Activated naive CD8-positive, alpha-beta T cell treated with anti-CD3 and anti-CD28 coated beads, Interleukin-2, amount 50 U/mL, for 24 hours (primary cell): Measurements from ENCODE around the gene GARIN3.
"Not testable (repeated sequence)": the region's sequence is repeated elsewhere in the genome, so short reads cannot be mapped to it uniquely, and the experiment has no call there.

Experiments used
- ATAC-seq: fragments of 150-1000 bp; cut with Tn5 transposase; one replicate; pipeline ENCODE4 v1.10.0; 2021
- DNase-seq: peaks from one replicate; pipeline ENCODE4 v3.0.0; 2021
- H3K27ac Mint-ChIP-seq: one replicate; pipeline ENCODE4 v1.8.0; 2021; ENCODE audit warnings: mild to moderate bottlenecking, mixed read lengths
- H3K27me3 Mint-ChIP-seq: one replicate; pipeline ENCODE4 v1.8.0; 2021; ENCODE audit warnings: mixed read lengths
- H3K36me3 Mint-ChIP-seq: one replicate; pipeline ENCODE4 v1.8.0; 2021; ENCODE audit warnings: low read depth, mixed read lengths
- H3K4me1 Mint-ChIP-seq: one replicate; pipeline ENCODE4 v1.8.0; 2021; ENCODE audit warnings: mixed read lengths
- H3K4me3 Mint-ChIP-seq: one replicate; pipeline ENCODE4 v1.8.0; 2021; ENCODE audit warnings: mild to moderate bottlenecking, moderate library complexity, mixed read lengths
- H3K9me3 Mint-ChIP-seq: one replicate; pipeline ENCODE4 v1.8.0; 2021; ENCODE audit warnings: mixed read lengths

The GARIN3 gene

GRCh38 chr5:157196045-157196444 lies 30.0 kb upstream of the GARIN3 start:
- peak overlapping the region; percentile 94 for H3K27ac Mint-ChIP-seq
- H3K4me3 Mint-ChIP-seq, result peak overlapping the region; percentile 89
- H3K36me3 Mint-ChIP-seq, result peaks cover 87% of the 10 kb centered on the region
- ATAC-seq (peak; percentile 10), DNase-seq (no peak)
- no peaks in the 10 kb centered on the region for H3K9me3 Mint-ChIP-seq
- peaks cover 96% of the 10 kb centered on the region for H3K4me1 Mint-ChIP-seq
- H3K27me3 Mint-ChIP-seq, result no peaks in the 10 kb centered on the region

GRCh38 chr5:157193699-157194424 lies 27.8 kb upstream of the GARIN3 start:
- Mint-ChIP-seq H3K27me3 (no peaks in the 10 kb centered on the region), H3K36me3 (peaks cover 84% of the 10 kb centered on the region), H3K27ac (peak overlapping the region; percentile 94), H3K4me1 (peaks cover 93% of the 10 kb centered on the region), H3K4me3 (peak overlapping the region; percentile 89), H3K9me3 (no peaks in the 10 kb centered on the region)
- ATAC-seq (no peak), DNase-seq (peak; percentile 12)

GRCh38 chr5:157189223-157189622 lies 23.2 kb upstream of the GARIN3 start:
- peaks cover 80% of the 10 kb centered on the region for H3K4me1 Mint-ChIP-seq
- DNase-seq, result peak; percentile 49
- peak; percentile 70 for ATAC-seq
- H3K27ac Mint-ChIP-seq, result peak overlapping the region; percentile 94
- no peaks in the 10 kb centered on the region for H3K27me3 Mint-ChIP-seq
- H3K4me3 Mint-ChIP-seq, result peak overlapping the region; percentile 89
- H3K36me3 Mint-ChIP-seq, result peaks cover 91% of the 10 kb centered on the region
- no peaks in the 10 kb centered on the region for H3K9me3 Mint-ChIP-seq

- H3K4me1 Mint-ChIP-seq, result peaks cover 70% of the 10 kb centered on the region
- ATAC-seq (no peak), DNase-seq (peak; percentile 17)
- H3K36me3 Mint-ChIP-seq, result peaks cover 92% of the 10 kb centered on the region
- no peaks in the 10 kb centered on the region for H3K27me3 Mint-ChIP-seq
- peak overlapping the region; percentile 94 for H3K27ac Mint-ChIP-seq
- H3K4me3 Mint-ChIP-seq, result peak overlapping the region; percentile 89
- no peaks in the 10 kb centered on the region for H3K9me3 Mint-ChIP-seq
Measured at GRCh38 chr5:157188270-157188669, 22.2 kb upstream of the GARIN3 start.

- peaks cover 91% of the 10 kb centered on the region for H3K36me3 Mint-ChIP-seq
- H3K4me1 Mint-ChIP-seq, result peaks cover 61% of the 10 kb centered on the region
- H3K9me3 Mint-ChIP-seq, result no peaks in the 10 kb centered on the region
- H3K27me3 Mint-ChIP-seq, result no peaks in the 10 kb centered on the region
- ATAC-seq, result peak; percentile 6
- H3K27ac Mint-ChIP-seq, result peak overlapping the region; percentile 94
- DNase-seq, result no peak
- H3K4me3 Mint-ChIP-seq, result peak overlapping the region; percentile 89
Measured at GRCh38 chr5:157187046-157187754, 21.1 kb upstream of the GARIN3 start.

- no peaks in the 10 kb centered on the region for H3K27me3 Mint-ChIP-seq
- peaks cover 55% of the 10 kb centered on the region for H3K4me1 Mint-ChIP-seq
- H3K27ac Mint-ChIP-seq, result peak overlapping the region; percentile 94
- no peaks in the 10 kb centered on the region for H3K9me3 Mint-ChIP-seq
- peaks cover 91% of the 10 kb centered on the region for H3K36me3 Mint-ChIP-seq
- DNase-seq (peak; percentile 30), ATAC-seq (peak; percentile 12)
- peak overlapping the region; percentile 89 for H3K4me3 Mint-ChIP-seq
Measured at GRCh38 chr5:157186309-157187045, 20.4 kb upstream of the GARIN3 start.

- Mint-ChIP-seq H3K4me3 (peak overlapping the region; percentile 89), H3K4me1 (peaks cover 46% of the 10 kb centered on the region), H3K27ac (peak overlapping the region; percentile 94), H3K36me3 (peaks cover 88% of the 10 kb centered on the region)
- ATAC-seq, H3K27me3 Mint-ChIP-seq, H3K9me3 Mint-ChIP-seq: not testable (repeated sequence)
- peak; percentile 8 for DNase-seq
Measured at GRCh38 chr5:157185122-157185521, 19.1 kb upstream of the GARIN3 start.

- no peak for ATAC-seq
- Mint-ChIP-seq H3K4me1 (peaks cover 47% of the 10 kb centered on the region), H3K4me3 (peak overlapping the region; percentile 89)
Measured at GRCh38 chr5:157184117-157184670, 18.1 kb upstream of the GARIN3 start.

GRCh38 chr5:157182143-157182757 lies 16.2 kb upstream of the GARIN3 start:
- no peaks in the 10 kb centered on the region for H3K9me3 Mint-ChIP-seq
- H3K36me3 Mint-ChIP-seq, result peaks cover 68% of the 10 kb centered on the region
- H3K4me1 Mint-ChIP-seq, result peaks cover 47% of the 10 kb centered on the region

More at GRCh38 chr5:157184117-157184670, 18.1 kb upstream of the GARIN3 start:
- H3K27me3 Mint-ChIP-seq, result no peaks in the 10 kb centered on the region
- DNase-seq, result peak; percentile 16
- peak overlapping the region; percentile 94 for H3K27ac Mint-ChIP-seq
- peaks cover 81% of the 10 kb centered on the region for H3K36me3 Mint-ChIP-seq
- H3K9me3 Mint-ChIP-seq, result no peaks in the 10 kb centered on the region

GRCh38 chr5:157180374-157181264 lies 14.6 kb upstream of the GARIN3 start, which contains the start of gene ITK:
ITK (plus strand) TSS chr5:157180840; CDS start chr5:157180978, 138 bp downstream.
- peak within 1 kb of the TSS; percentile 94 for H3K27ac Mint-ChIP-seq
- peak; percentile 45 for DNase-seq
- H3K4me1 Mint-ChIP-seq, result peaks cover 48% of the 10 kb centered on the region
- peak within 1 kb of the TSS; percentile 89 for H3K4me3 Mint-ChIP-seq
- H3K27me3 Mint-ChIP-seq, result no peaks in the 10 kb centered on the region
- peaks cover 52% of the 10 kb centered on the region for H3K36me3 Mint-ChIP-seq
- ATAC-seq, result peak; percentile 58
- no peaks in the 10 kb centered on the region for H3K9me3 Mint-ChIP-seq

More at GRCh38 chr5:157182143-157182757, 16.2 kb upstream of the GARIN3 start:
- H3K27ac Mint-ChIP-seq, result peak overlapping the region; percentile 94
- H3K27me3 Mint-ChIP-seq, result no peaks in the 10 kb centered on the region
- no peak for ATAC-seq
- peak; percentile 6 for DNase-seq
- peak overlapping the region; percentile 89 for H3K4me3 Mint-ChIP-seq

- H3K9me3 Mint-ChIP-seq, result no peaks in the 10 kb centered on the region
- DNase-seq (no peak), ATAC-seq (no peak)
- H3K4me1 Mint-ChIP-seq, result peaks cover 61% of the 10 kb centered on the region
- H3K36me3 Mint-ChIP-seq, result peaks cover 37% of the 10 kb centered on the region
- H3K27ac Mint-ChIP-seq, result peak overlapping the region; percentile 94
- H3K4me3 Mint-ChIP-seq, result peak overlapping the region; percentile 89
- no peaks in the 10 kb centered on the region for H3K27me3 Mint-ChIP-seq
Measured at GRCh38 chr5:157178966-157179365, 12.9 kb upstream of the GARIN3 start.

GRCh38 chr5:157177953-157178352 lies 11.9 kb upstream of the GARIN3 start:
- DNase-seq (peak; percentile 27), ATAC-seq (peak; percentile 41)
- Mint-ChIP-seq H3K27me3 (no peaks in the 10 kb centered on the region), H3K36me3 (peaks cover 27% of the 10 kb centered on the region), H3K4me1 (peaks cover 70% of the 10 kb centered on the region), H3K4me3 (peak overlapping the region; percentile 89), H3K9me3 (no peaks in the 10 kb centered on the region), H3K27ac (peak overlapping the region; percentile 94)

GRCh38 chr5:157175071-157175612 lies 9.1 kb upstream of the GARIN3 start:
- Mint-ChIP-seq H3K27me3 (no peaks in the 10 kb centered on the region), H3K27ac (peak overlapping the region; percentile 94), H3K4me1 (peaks cover 95% of the 10 kb centered on the region), H3K9me3 (peaks cover 6% of the 10 kb centered on the region), H3K4me3 (peak overlapping the region; percentile 66), H3K36me3 (peaks cover 17% of the 10 kb centered on the region)
- peak; percentile 66 for DNase-seq
- peak; percentile 55 for ATAC-seq
